BJ (cell line): ENCODE results near the gene GPRASP1. TPM values are rescaled to one million over a fixed set of nuclear protein-coding genes. Genes with fewer than 3 reads are reported as not detected.

Source experiments
- CTCF ChIA-PET: fragments of 350-600 bp; formaldehyde crosslinking; extraction: SDS; loops from one replicate; lab custom pipeline; 2021; ENCODE audit warnings: antibody characterized with exemption, inconsistent platforms; lab: Yijun Ruan, JAX
- POLR2A ChIA-PET: fragments of 300-600 bp; sonication (Branson Sonifier 250); formaldehyde crosslinking; extraction: SDS; loops from one replicate; lab custom pipeline; 2021; ENCODE audit warnings: antibody characterized with exemption; lab: Charles Lee
- DNase-seq: peaks from one replicate; pipeline ENCODE4 v3.0.0-alpha.2; 2011; ENCODE audit warnings: low read depth
- H3K27me3 ChIP-seq: 2 replicates; pipeline ENCODE4 v1.6.0; 2011; ENCODE audit warnings: low read length; ENCODE audit not compliant: control insufficient read depth, insufficient read depth
- H3K36me3 ChIP-seq: 2 replicates; pipeline ENCODE4 v1.5.1; 2011; ENCODE audit warnings: low read length; ENCODE audit not compliant: control insufficient read depth, insufficient read depth
- H3K4me3 ChIP-seq: 2 replicates; pipeline ENCODE4 v1.5.1; 2011; ENCODE audit warnings: low read depth, mild to moderate bottlenecking, control low read depth, low read length
- CTCF ChIP-seq: IDR thresholded peaks from 2 replicates; pipeline ENCODE4 v1.5.1; 2011; ENCODE audit warnings: low read depth, mild to moderate bottlenecking, control low read depth, inconsistent platforms, low read length, moderate library complexity; ENCODE audit not compliant: insufficient read depth
- polyA plus RNA-seq: library from polyadenylated mRNA; depleted of rRNA; stranded (reverse); fragments of >200 nt; gene quantifications from 2 replicates; pipeline ENCODE4 v1.2.3, GENCODE V29; 2011; rRNA removed
- small RNA-seq: library from RNA; depleted of rRNA; stranded (forward); fragments of <200 nt; gene quantifications from one replicate; pipeline ENCODE3, GENCODE V24; 2012; ENCODE audit warnings: low replicate concordance, low read depth; ENCODE audit not compliant: insufficient read length

Gene GPRASP1
- polyA plus RNA-seq, 1 experiment: 0.60 TPM

- CTCF ChIA-PET: no interaction called here
- no peaks in the 10 kb centered on the region for H3K36me3 ChIP-seq
- no peak for TF ChIP-seq CTCF
- no peaks in the 10 kb centered on the region for H3K27me3 ChIP-seq
- no peak overlapping the region for H3K4me3 ChIP-seq
- DNase-seq: no peak
- POLR2A ChIA-PET: no interaction called here
These were observed 33.7 kb downstream of the GPRASP1 start for GRCh38 chrX:102684772-102685520.

DNA sequence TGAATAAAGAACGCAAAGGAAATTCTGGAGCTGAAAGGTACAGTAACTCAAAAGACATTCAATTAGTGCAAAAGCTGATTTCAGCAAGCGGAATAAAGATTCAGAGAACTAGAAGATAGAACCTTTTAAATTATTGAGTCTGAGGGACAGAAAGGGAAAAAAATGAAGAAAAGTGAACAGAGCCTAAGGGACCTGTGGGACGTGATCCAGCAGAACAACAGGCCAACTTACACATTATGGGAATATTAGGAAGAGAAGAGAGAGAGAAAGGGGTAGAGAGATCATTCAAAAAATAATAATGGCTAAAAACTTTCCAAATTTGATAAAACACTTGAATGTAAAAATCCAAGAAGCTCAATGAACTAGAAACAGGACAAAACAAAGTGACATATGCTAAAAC is 43.5 kb downstream of the GPRASP1 start:
- POLR2A ChIA-PET: no interaction called here
- no peak for DNase-seq
- no peak for TF ChIP-seq CTCF
- Histone ChIP-seq H3K27me3 (no peaks in the 10 kb centered on the region), H3K4me3 (no peak overlapping the region), H3K36me3 (no peaks in the 10 kb centered on the region)
- CTCF ChIA-PET: no interaction called here

GRCh38 chrX:102696306-102696705 is 45.0 kb downstream of the GPRASP1 start:
- no peaks in the 10 kb centered on the region for H3K36me3 ChIP-seq
- CTCF ChIA-PET: no interaction called here
- no peak for DNase-seq
- TF ChIP-seq CTCF: no peak
- POLR2A ChIA-PET: no interaction called here
- H3K4me3 ChIP-seq: no peak overlapping the region
- no peaks in the 10 kb centered on the region for H3K27me3 ChIP-seq

- no peak for DNase-seq
- ChIA-PET POLR2A (no interaction called here), CTCF (no interaction called here)
- Histone ChIP-seq H3K27me3 (no peaks in the 10 kb centered on the region), H3K36me3 (no peaks in the 10 kb centered on the region), H3K4me3 (no peak overlapping the region)
- TF ChIP-seq CTCF: no peak
These were observed 46.2 kb downstream of the GPRASP1 start for GRCh38 chrX:102697494-102697893.

Small RNA genes within 50 kb of the gene (small RNA-seq; reads per million reads assigned to genes)
- gene RNU6-589P: not detected

Other genes with a start within 250 kb of the GPRASP1 start
- gene NXF2B, start 211.5 kb upstream of the GPRASP1 start, polyA plus RNA-seq: not detected in 2 replicates
- not detected in 2 replicates for gene TCP11X2, start 179.7 kb upstream of the GPRASP1 start, polyA plus RNA-seq
- gene TMSB15A, start 134.7 kb upstream of the GPRASP1 start, polyA plus RNA-seq: 3.0 and 6.3 TPM in 2 replicates
- 11.8 and 14.3 TPM in 2 replicates for gene ARMCX5, start 52.0 kb upstream of the GPRASP1 start, polyA plus RNA-seq
- gene GPRASP2, start 61.0 kb downstream of the GPRASP1 start, polyA plus RNA-seq: 5.8 and 8.7 TPM in 2 replicates
- 1.9 and 3.2 TPM in 2 replicates for gene GPRASP3, start 69.3 kb downstream of the GPRASP1 start, polyA plus RNA-seq